Sigmoid colon (tissue), 3 donors: ENCODE results near the gene FN3KRP.

Experiments
- POLR2A ChIP-seq, 2 donors: fragments of 450-650 bp; IDR thresholded peaks; one replicate each; pipeline ENCODE4 v1.6.1; 2016; ENCODE audit warnings: antibody characterized with exemption in 2 of 2, mild to moderate bottlenecking in 2 of 2, moderate library complexity in 2 of 2
- TF ChIP-seq, protein P1 (sequence below), 4 experiments: fragments of 450-650 bp in 3 of 4; fragments of 200-600 bp in 1 of 4; IDR thresholded peaks; one replicate each; pipeline ENCODE4 v1.5.1; 2016 to 2019; ENCODE audit warnings: antibody characterized with exemption in 4 of 4, mild to moderate bottlenecking in 3 of 4, moderate library complexity in 2 of 4

DNA sequence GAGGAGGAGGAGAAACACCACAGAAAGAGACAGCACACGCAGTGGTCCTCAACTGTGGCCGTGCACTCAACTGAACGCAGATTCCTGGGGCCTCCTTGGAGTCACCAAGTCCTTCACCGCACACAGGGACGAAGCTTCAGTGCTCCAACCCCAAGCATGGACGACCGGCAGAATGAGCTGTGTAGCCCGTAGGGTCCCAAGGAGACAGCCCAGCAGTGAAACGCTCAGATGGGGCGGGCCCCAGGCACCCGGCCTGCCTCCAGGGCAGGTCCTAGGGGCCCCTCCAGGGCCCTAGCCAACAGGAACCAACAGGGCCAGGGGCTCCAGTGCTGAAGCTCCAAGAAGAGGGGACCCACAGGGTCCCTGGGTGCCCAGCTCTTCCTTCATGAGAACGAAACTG, 31.2 kb upstream of the FN3KRP start:
- TF ChIP-seq, protein P1, sequence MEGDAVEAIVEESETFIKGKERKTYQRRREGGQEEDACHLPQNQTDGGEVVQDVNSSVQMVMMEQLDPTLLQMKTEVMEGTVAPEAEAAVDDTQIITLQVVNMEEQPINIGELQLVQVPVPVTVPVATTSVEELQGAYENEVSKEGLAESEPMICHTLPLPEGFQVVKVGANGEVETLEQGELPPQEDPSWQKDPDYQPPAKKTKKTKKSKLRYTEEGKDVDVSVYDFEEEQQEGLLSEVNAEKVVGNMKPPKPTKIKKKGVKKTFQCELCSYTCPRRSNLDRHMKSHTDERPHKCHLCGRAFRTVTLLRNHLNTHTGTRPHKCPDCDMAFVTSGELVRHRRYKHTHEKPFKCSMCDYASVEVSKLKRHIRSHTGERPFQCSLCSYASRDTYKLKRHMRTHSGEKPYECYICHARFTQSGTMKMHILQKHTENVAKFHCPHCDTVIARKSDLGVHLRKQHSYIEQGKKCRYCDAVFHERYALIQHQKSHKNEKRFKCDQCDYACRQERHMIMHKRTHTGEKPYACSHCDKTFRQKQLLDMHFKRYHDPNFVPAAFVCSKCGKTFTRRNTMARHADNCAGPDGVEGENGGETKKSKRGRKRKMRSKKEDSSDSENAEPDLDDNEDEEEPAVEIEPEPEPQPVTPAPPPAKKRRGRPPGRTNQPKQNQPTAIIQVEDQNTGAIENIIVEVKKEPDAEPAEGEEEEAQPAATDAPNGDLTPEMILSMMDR (IDR thresholded peaks at IDR 0.05) = no peak
- no peak for TF ChIP-seq POLR2A (IDR thresholded peaks at IDR 0.05)
